GM12878 (cell line): ENCODE results near the gene INVS. TPM values are rescaled to one million over a fixed set of nuclear protein-coding genes. Genes with fewer than 3 reads are reported as not detected.

Source experiments
- ATAC-seq: fragments of 200-7000 bp; cut with Tn5 transposase; 3 replicates; pipeline ENCODE4 v1.9.1; 2020; ENCODE audit warnings: mild to moderate bottlenecking, moderate library complexity
- BruUV-seq: library from RNA; stranded (reverse); fragments of 400-500 nt; replicated peaks from 2 replicates; lab custom pipeline; 2021; lab: Mats Ljungman, UMichigan
- CTCF ChIA-PET: fragments of 300-600 bp; sonication (Branson Sonifier 250); formaldehyde crosslinking; extraction: SDS; loops from one replicate; lab custom pipeline; 2021; ENCODE audit warnings: inconsistent platforms; lab: Yijun Ruan, JAX
- POLR2A ChIA-PET: fragments of 350-600 bp; formaldehyde crosslinking; extraction: SDS; loops from one replicate; lab custom pipeline; 2021; ENCODE audit warnings: inconsistent platforms; lab: Charles Lee
- RAD21 ChIA-PET: fragments of 300-600 bp; sonication (Branson Sonifier 250); formaldehyde crosslinking; loops from one replicate; lab custom pipeline; 2023; ENCODE audit warnings: antibody characterized with exemption; ENCODE audit not compliant: unreplicated experiment; lab: Charles Lee
- SMC1A ChIA-PET: fragments of 300-600 bp; sonication (Branson Sonifier 250); formaldehyde crosslinking; loops from one replicate; lab custom pipeline; 2023; ENCODE audit not compliant: unreplicated experiment, uncharacterized antibody; lab: Charles Lee
- DNase-seq: peaks from one replicate; pipeline ENCODE4 v3.0.0-alpha.2; 2011; ENCODE audit warnings: low read depth, low spot score
- FAIRE-seq: peaks from 3 replicates; lab custom pipeline; 2011; peaks lifted over from hg19 to GRCh38; lab: Jason Lieb, UNC
- H2AFZ ChIP-seq: 2 replicates; pipeline ENCODE4 v1.6.0; 2011; ENCODE audit warnings: low read depth, low read length, control low read depth; ENCODE audit not compliant: control insufficient read depth
- H3K27ac ChIP-seq: 2 replicates; pipeline ENCODE4 v1.5.1; 2011; ENCODE audit warnings: control low read depth; ENCODE audit not compliant: control insufficient read depth, insufficient read depth
- H3K27me3 ChIP-seq, 2 experiments: replicated peaks in 1 of 2; 2 replicates each; pipeline versions ENCODE4 v1.6.0 to v1.6.1; 2011; ENCODE audit warnings: low read length in 1 of 2; ENCODE audit not compliant: control insufficient read depth in 2 of 2, insufficient read depth in 2 of 2
- H3K36me3 ChIP-seq, 2 experiments: 2 replicates each; pipeline ENCODE4 v1.5.1; 2011; ENCODE audit warnings: low read length in 1 of 2; ENCODE audit not compliant: control insufficient read depth in 2 of 2, insufficient read depth in 2 of 2
- H3K4me1 ChIP-seq: 2 replicates; pipeline ENCODE4 v1.6.1; 2011; ENCODE audit warnings: mild to moderate bottlenecking, low read length, moderate library complexity, mixed read lengths; ENCODE audit not compliant: control insufficient read depth, insufficient read depth
- H3K4me2 ChIP-seq: 2 replicates; pipeline ENCODE4 v1.6.0; 2011; ENCODE audit warnings: control low read depth; ENCODE audit not compliant: control insufficient read depth, insufficient read depth
- H3K4me3 ChIP-seq: fragments of 200-600 bp; sonication (generic); 2 replicates; pipeline ENCODE4 v1.5.1; 2016
- H3K79me2 ChIP-seq: 2 replicates; pipeline ENCODE4 v1.6.0; 2011; ENCODE audit warnings: low read length; ENCODE audit not compliant: control insufficient read depth, insufficient read depth
- H3K9ac ChIP-seq: 2 replicates; pipeline ENCODE4 v1.8.0; 2011; ENCODE audit warnings: low read length, control low read depth, mixed read lengths; ENCODE audit not compliant: control insufficient read depth, insufficient read depth
- H3K9me3 ChIP-seq: replicated peaks from 3 replicates; pipeline ENCODE4 v1.5.1; 2011; ENCODE audit warnings: mild to moderate bottlenecking, low read length; ENCODE audit not compliant: control insufficient read depth, insufficient read depth
- H4K20me1 ChIP-seq: 2 replicates; pipeline ENCODE4 v1.6.0; 2011; ENCODE audit not compliant: control insufficient read depth, insufficient read depth
- ATF2 ChIP-seq: IDR thresholded peaks from 2 replicates; pipeline ENCODE4 v1.6.1; 2012; ENCODE audit warnings: low read length, inconsistent platforms
- MXI1 ChIP-seq: fragments of 150-350 bp; IDR thresholded peaks from 2 replicates; pipeline ENCODE4 v1.6.1; 2011; ENCODE audit warnings: low read depth, mild to moderate bottlenecking, inconsistent platforms, low read length, improper control_type of control experiment
- NFYA ChIP-seq: IDR thresholded peaks from 2 replicates; pipeline ENCODE4 v1.6.1; 2011; ENCODE audit warnings: low read depth, mild to moderate bottlenecking, low read length, improper control_type of control experiment, borderline replicate concordance
- PML ChIP-seq: IDR thresholded peaks from 2 replicates; pipeline ENCODE4 v1.6.1; 2012; ENCODE audit warnings: low read length, inconsistent platforms
- RAD51 ChIP-seq: fragments of 450-650 bp; IDR thresholded peaks from 2 replicates; pipeline ENCODE4 v1.6.1; 2016; ENCODE audit warnings: moderate library complexity, mild to moderate bottlenecking, inconsistent platforms
- YY1 ChIP-seq: IDR thresholded peaks from 2 replicates; pipeline ENCODE4 v1.6.1; 2011; ENCODE audit warnings: low read depth, mild to moderate bottlenecking, low read length
- ZNF592 ChIP-seq: fragments of 450-650 bp; IDR thresholded peaks from 2 replicates; pipeline ENCODE4 v1.6.1; 2017; ENCODE audit warnings: mild to moderate bottlenecking, moderate library complexity
- ZSCAN29 ChIP-seq: fragments of 450-650 bp; IDR thresholded peaks from 2 replicates; pipeline ENCODE4 v1.6.1; 2017; ENCODE audit warnings: mild to moderate bottlenecking, moderate library complexity
- WGBS: methylation state at CpG from one replicate; pipeline ENCODE4 v1.1.6; 2016; ENCODE audit warnings: low lambda C conversion rate; ENCODE audit not compliant: insufficient replicate concordance, insufficient coverage; ENCODE audit errors: missing lambda C conversion rate; 5-methylcytosine and 5-hydroxymethylcytosine counted together
- in situ Hi-C: fragments of 300-500 bp; cut with MboI; formaldehyde crosslinking; loops from 9 replicates; pipeline ENCODE4 v1.14.3; 2018; ENCODE audit warnings: mixed read lengths
- intact Hi-C: fragments of 100-400 bp; cut with micrococcal nuclease; formaldehyde crosslinking; loops from one replicate; pipeline ENCODE4 v1.14.2; 2022; ENCODE audit not compliant: unreplicated experiment
- polyA plus RNA-seq, 11 experiments: library from polyadenylated mRNA; depleted of rRNA in 4 of 11; unstranded in 6 of 11; stranded (reverse) in 5 of 11; fragments of >200 nt; fragmentation: Nextera tagmentation in 4 of 11; fragmentation: Illumina TruSeq in 1 of 11; extraction: Ambion mirVana in 4 of 11; extraction: Trizol in 1 of 11; gene quantifications; 1 replicate in 1 of 11; 2 replicates in 10 of 11; pipeline versions ENCODE4 v1.2.1 to v1.2.3, GENCODE V29; 2011 to 2016; ENCODE audit warnings: inconsistent platforms in 2 of 11, missing spikeins in 2 of 11, low read depth in 1 of 11
- total RNA-seq, 4 experiments: library from RNA; depleted of rRNA in 3 of 4; stranded (reverse); fragments of >200 nt in 3 of 4; fragmentation: Illumina TruSeq in 1 of 4; extraction: Trizol in 1 of 4; gene quantifications; 2 replicates each; pipeline versions ENCODE4 v1.2.1 to v1.2.3, GENCODE V29; 2013 to 2021

The INVS gene
- total and polyA plus RNA-seq, 10 of the 15 experiments (the other 5 are each of a cell fraction or from before 2014, with no cell fraction given) = 0.93 to 20.8 (median 13.2) TPM

GRCh38 chr9:100286257-100286656 is 187.2 kb downstream of the INVS start:
- intact Hi-C loops (no loop called here), in situ Hi-C loops (no loop called here)
- no peak overlapping the region for H3K9ac ChIP-seq
- peaks cover 0 to 6% of the 10 kb centered on the region in 2 experiments; a peak in 2 of 4 replicates for H3K36me3 ChIP-seq
- no TSS peak for BruUV-seq
- ChIA-PET POLR2A (no interaction called here), CTCF (no interaction called here), SMC1A (no interaction called here), RAD21 (no interaction called here)
- no peak overlapping the region for H3K27ac ChIP-seq
- TF ChIP-seq YY1 = no peak
- TF ChIP-seq ZNF592 = no peak
- no peak for TF ChIP-seq RAD51
- no peak for TF ChIP-seq PML
- TF ChIP-seq NFYA = no peak
- TF ChIP-seq ATF2 = no peak
- TF ChIP-seq ZSCAN29 = no peak
- TF ChIP-seq MXI1 = no peak
- no peak overlapping the region for H3K4me2 ChIP-seq
- FAIRE-seq (no peak), DNase-seq (no peak), ATAC-seq (no peak)
- no peaks in the 10 kb centered on the region for H4K20me1 ChIP-seq
- no peaks in the 10 kb centered on the region for H3K79me2 ChIP-seq
- no peak overlapping the region for H3K4me3 ChIP-seq
- no peaks in the 10 kb centered on the region for H3K27me3 ChIP-seq
- H3K4me1 ChIP-seq = no peaks in the 10 kb centered on the region
- 100% methylated on average over 6 of the region's 6 CpGs for WGBS
- H3K9me3 ChIP-seq = no peaks in the 10 kb centered on the region; the same call in none of the 3 replicates
- H2AFZ ChIP-seq = no peak overlapping the region
